IMR-90 (cell line): Measurements from ENCODE around the gene EFCC1. TPM values are rescaled to one million over a fixed set of nuclear protein-coding genes. Genes with fewer than 3 reads are reported as not detected.

Experiments used
- ATAC-seq: fragments of 200-7000 bp; cut with Tn5 transposase; 2 replicates; pipeline ENCODE4 v1.9.1; 2020; ENCODE audit warnings: low read depth, mild to moderate bottlenecking, moderate library complexity
- BruUV-seq: library from RNA; stranded (reverse); fragments of 400-500 nt; replicated peaks from 2 replicates; lab custom pipeline; 2021; lab: Mats Ljungman, UMichigan
- CTCF ChIA-PET: fragments of 300-600 bp; formaldehyde crosslinking; extraction: SDS; loops from one replicate; lab custom pipeline; 2021; ENCODE audit warnings: antibody characterized with exemption; lab: Yijun Ruan, JAX
- POLR2A ChIA-PET: fragments of 300-600 bp; sonication (Branson Sonifier 250); formaldehyde crosslinking; loops from one replicate; lab custom pipeline; 2022; ENCODE audit warnings: antibody characterized with exemption; ENCODE audit not compliant: unreplicated experiment; lab: Charles Lee
- DNase-seq: peaks from one replicate; pipeline ENCODE4 v3.0.0; 2013
- H2AFZ ChIP-seq: replicated peaks from 2 replicates; pipeline ENCODE3; 2013; ENCODE audit warnings: low read length, mild to moderate bottlenecking; ENCODE audit not compliant: poor library complexity
- H2AK5ac ChIP-seq: 2 replicates; pipeline ENCODE4 v1.6.1; 2013; ENCODE audit warnings: low read depth, low read length, inconsistent platforms
- H2AK9ac ChIP-seq: replicated peaks from 2 replicates; pipeline ENCODE3; 2013; ENCODE audit warnings: mild to moderate bottlenecking, low read depth, low read length, moderate library complexity; ENCODE audit not compliant: poor library complexity
- H2BK120ac ChIP-seq: 2 replicates; pipeline ENCODE4 v1.6.1; 2013; ENCODE audit warnings: low read depth, low read length, inconsistent platforms
- H2BK15ac ChIP-seq: 3 replicates; pipeline ENCODE4 v1.6.1; 2013; ENCODE audit warnings: low read depth, low read length, inconsistent platforms
- H2BK20ac ChIP-seq: 2 replicates; pipeline ENCODE4 v1.6.1; 2013; ENCODE audit warnings: low read depth, mild to moderate bottlenecking, inconsistent platforms, low read length, moderate library complexity
- H2BK5ac ChIP-seq: 2 replicates; pipeline ENCODE4 v1.6.1; 2013; ENCODE audit warnings: mild to moderate bottlenecking, low read depth, low read length, inconsistent platforms; ENCODE audit not compliant: poor library complexity, severe bottlenecking
- H3K14ac ChIP-seq: replicated peaks from 2 replicates; pipeline ENCODE4 v1.6.1; 2013; ENCODE audit warnings: low read depth, low read length, inconsistent platforms
- H3K18ac ChIP-seq: 2 replicates; pipeline ENCODE4 v1.6.1; 2013; ENCODE audit warnings: low read depth, low read length, control low read depth
- H3K23ac ChIP-seq: 2 replicates; pipeline ENCODE4 v1.6.1; 2013; ENCODE audit warnings: low read depth, low read length, inconsistent platforms
- H3K27ac ChIP-seq: 2 replicates; pipeline ENCODE4 v1.5.1; 2013; ENCODE audit warnings: mild to moderate bottlenecking, control low read depth, low read length; ENCODE audit not compliant: insufficient read depth
- H3K27me3 ChIP-seq: 2 replicates; pipeline ENCODE4 v1.6.1; 2013; ENCODE audit warnings: low read length; ENCODE audit not compliant: control insufficient read depth, insufficient read depth
- H3K36me3 ChIP-seq: 2 replicates; pipeline ENCODE4 v1.6.1; 2013; ENCODE audit warnings: low read length, mixed read lengths; ENCODE audit not compliant: control insufficient read depth, insufficient read depth
- H3K4ac ChIP-seq: 2 replicates; pipeline ENCODE4 v1.6.1; 2013; ENCODE audit warnings: low read depth, low read length, inconsistent platforms
- H3K4me1 ChIP-seq: 2 replicates; pipeline ENCODE4 v1.6.1; 2013; ENCODE audit warnings: low read length, mixed read lengths; ENCODE audit not compliant: control insufficient read depth, insufficient read depth
- H3K4me2 ChIP-seq: 2 replicates; pipeline ENCODE4 v1.6.1; 2013; ENCODE audit warnings: low read depth, mild to moderate bottlenecking, control low read depth, low read length, moderate library complexity
- H3K4me3 ChIP-seq: 2 replicates; pipeline ENCODE4 v1.5.1; 2013; ENCODE audit warnings: low read depth, mild to moderate bottlenecking, control low read depth, low read length, moderate library complexity; ENCODE audit not compliant: insufficient read depth
- H3K56ac ChIP-seq: 2 replicates; pipeline ENCODE4 v1.6.1; 2013; ENCODE audit warnings: low read length, inconsistent platforms; ENCODE audit not compliant: insufficient read depth; ENCODE audit errors: extremely low read depth
- H3K79me1 ChIP-seq, 2 experiments: 2 replicates each; pipeline ENCODE4 v1.6.1; 2013; ENCODE audit warnings: low read length in 2 of 2, inconsistent platforms in 1 of 2, low read depth in 1 of 2
- H3K9ac ChIP-seq: 2 replicates; pipeline ENCODE4 v1.6.1; 2013; ENCODE audit warnings: low read depth, low read length, control low read depth
- H3K9me1 ChIP-seq: 2 replicates; pipeline ENCODE4 v1.6.1; 2013; ENCODE audit warnings: low read length, inconsistent platforms; ENCODE audit not compliant: insufficient read depth
- H3K9me3 ChIP-seq: 2 replicates; pipeline ENCODE4 v1.6.1; 2013; ENCODE audit warnings: low read length; ENCODE audit not compliant: control insufficient read depth, insufficient read depth
- H4K20me1 ChIP-seq: 2 replicates; pipeline ENCODE4 v1.6.1; 2013; ENCODE audit warnings: low read length, inconsistent platforms; ENCODE audit not compliant: insufficient read depth
- H4K5ac ChIP-seq: 2 replicates; pipeline ENCODE4 v1.6.1; 2013; ENCODE audit warnings: mild to moderate bottlenecking, low read depth, low read length, control low read depth
- H4K8ac ChIP-seq, 2 experiments: 2 replicates each; pipeline ENCODE4 v1.6.1; 2013; ENCODE audit warnings: low read depth in 2 of 2, low read length in 2 of 2, control low read depth in 1 of 2, inconsistent platforms in 1 of 2
- H4K91ac ChIP-seq: 2 replicates; pipeline ENCODE4 v1.6.1; 2013; ENCODE audit warnings: low read depth, low read length, inconsistent platforms; ENCODE audit not compliant: insufficient read depth
- BHLHE40 ChIP-seq: fragments of 150-350 bp; IDR thresholded peaks from 2 replicates; pipeline ENCODE4 v1.6.1; 2016; ENCODE audit warnings: mild to moderate bottlenecking, low read depth, low read length
- CEBPB ChIP-seq: IDR thresholded peaks from 2 replicates; pipeline ENCODE4 v1.6.1; 2012; ENCODE audit warnings: low read depth, low read length, improper control_type of control experiment
- CHD1 ChIP-seq: IDR thresholded peaks from 2 replicates; pipeline ENCODE4 v1.6.1; 2012; ENCODE audit warnings: low read depth, low read length, improper control_type of control experiment
- FOS ChIP-seq: fragments of 150-350 bp; IDR thresholded peaks from 2 replicates; pipeline ENCODE4 v1.6.1; 2016; ENCODE audit warnings: low read depth, low read length
- MAFK ChIP-seq: IDR thresholded peaks from 2 replicates; pipeline ENCODE4 v1.6.1; 2012; ENCODE audit warnings: low read depth, low read length, improper control_type of control experiment
- MXI1 ChIP-seq: IDR thresholded peaks from 2 replicates; pipeline ENCODE4 v1.6.1; 2012; ENCODE audit warnings: low read depth, mild to moderate bottlenecking, low read length, moderate library complexity, borderline replicate concordance
- NFE2L2 ChIP-seq: fragments of 150-350 bp; IDR thresholded peaks from 2 replicates; pipeline ENCODE4 v1.6.1; 2016; ENCODE audit warnings: low read depth, mild to moderate bottlenecking, low read length
- POLR2A ChIP-seq: IDR thresholded peaks from 2 replicates; pipeline ENCODE4 v1.6.1; 2012; ENCODE audit warnings: mild to moderate bottlenecking, low read depth, low read length
- RCOR1 ChIP-seq: IDR thresholded peaks from 2 replicates; pipeline ENCODE4 v1.6.1; 2012; ENCODE audit warnings: mild to moderate bottlenecking, low read length, improper control_type of control experiment; ENCODE audit not compliant: insufficient replicate concordance
- RFX5 ChIP-seq: IDR thresholded peaks from 2 replicates; pipeline ENCODE4 v1.8.0; 2012; ENCODE audit warnings: low read depth, mild to moderate bottlenecking, low read length, moderate library complexity
- SMC3 ChIP-seq: fragments of 150-350 bp; IDR thresholded peaks from 2 replicates; pipeline ENCODE4 v1.6.1; 2016; ENCODE audit warnings: low read depth, mild to moderate bottlenecking, antibody characterized with exemption, low read length, moderate library complexity
- USF2 ChIP-seq: fragments of 150-350 bp; IDR thresholded peaks from 2 replicates; pipeline ENCODE4 v1.6.1; 2017; ENCODE audit warnings: mild to moderate bottlenecking, antibody characterized with exemption, low read length, low read depth
- WGBS, 2 experiments: methylation state at CpG; one replicate each; pipeline versions ENCODE4 v1.1.5 to v1.1.7; 2013; ENCODE audit warnings: missing lambda C conversion rate in 2 of 2; ENCODE audit not compliant: insufficient read length in 1 of 2; ENCODE audit errors: extremely low coverage in 2 of 2; 5-methylcytosine and 5-hydroxymethylcytosine counted together
- dilution Hi-C: fragments of 300-500 bp; cut with HindIII; formaldehyde crosslinking; loops from one replicate; pipeline ENCODE4 v1.14.3; 2018; ENCODE audit warnings: low sequenced_read_pairs; ENCODE audit not compliant: unreplicated experiment
- in situ Hi-C: fragments of 300-500 bp; cut with MboI; formaldehyde crosslinking; loops from 3 replicates; pipeline ENCODE4 v1.14.3; 2019; ENCODE audit warnings: low sequenced_read_pairs, inconsistent platforms, mixed read lengths
- intact Hi-C: fragments of 100-400 bp; cut with micrococcal nuclease; formaldehyde crosslinking; loops from 2 replicates; pipeline ENCODE4 v1.10.0; 2022
- polyA plus RNA-seq, 3 experiments: library from polyadenylated mRNA; depleted of rRNA; stranded (reverse); fragments of >200 nt; gene quantifications; 2 replicates each; pipeline ENCODE4 v1.2.3, GENCODE V29; 2012; ENCODE audit warnings: low replicate concordance in 1 of 3
- total RNA-seq: library from RNA; depleted of rRNA; stranded (reverse); fragments of >200 nt; gene quantifications from 2 replicates; pipeline ENCODE4 v1.2.3, GENCODE V29; 2012
- TF ChIP-seq, protein P1 (sequence below): conservative IDR thresholded peaks from 2 replicates; pipeline ENCODE4 v1.5.1; 2012; ENCODE audit warnings: mild to moderate bottlenecking, low read depth, low read length, improper control_type of control experiment
- TF ChIP-seq, protein P2 (sequence below): fragments of 150-350 bp; IDR thresholded peaks from 2 replicates; pipeline ENCODE4 v1.6.1; 2016; ENCODE audit warnings: low read depth, mild to moderate bottlenecking, low read length, moderate library complexity, borderline replicate concordance

Gene EFCC1
- total and polyA plus RNA-seq, 2 of the 4 experiments (the other 2 are of a cell fraction) = not detected

- Histone ChIP-seq H3K56ac (no peak overlapping the region), H3K4me3 (no peak overlapping the region), H3K79me1 (no peaks in the 10 kb centered on the region), H3K4me1 (no peaks in the 10 kb centered on the region), H3K23ac (no peak overlapping the region), H2BK120ac (no peak overlapping the region), H2AK5ac (no peak overlapping the region), H3K14ac (no peak overlapping the region), H2BK20ac (no peak overlapping the region), H3K4ac (no peak overlapping the region), H3K36me3 (no peaks in the 10 kb centered on the region), H2AK9ac (no peak overlapping the region), H3K9me1 (no peaks in the 10 kb centered on the region), H3K27ac (no peak overlapping the region), H3K18ac (no peak overlapping the region), H4K20me1 (no peaks in the 10 kb centered on the region), H2BK5ac (no peak overlapping the region), H3K9ac (no peak overlapping the region), H4K8ac (no peak overlapping the region), H4K5ac (no peak overlapping the region), H2AFZ (no peak overlapping the region), H3K9me3 (peaks cover 17% of the 10 kb centered on the region), H3K27me3 (peaks cover 25% of the 10 kb centered on the region), H2BK15ac (no peak overlapping the region), H4K91ac (no peak overlapping the region), H3K4me2 (no peak overlapping the region)
- no TSS peak for BruUV-seq
- ChIA-PET CTCF (no interaction called here), POLR2A (no interaction called here)
- intact Hi-C loops = no loop called here
- DNase-seq = no peak
- TF ChIP-seq NFE2L2 = no peak
- TF ChIP-seq CHD1 = no peak
- TF ChIP-seq RCOR1 = no peak
- no peak for TF ChIP-seq POLR2A
- no peak for TF ChIP-seq SMC3
- TF ChIP-seq, protein P1, sequence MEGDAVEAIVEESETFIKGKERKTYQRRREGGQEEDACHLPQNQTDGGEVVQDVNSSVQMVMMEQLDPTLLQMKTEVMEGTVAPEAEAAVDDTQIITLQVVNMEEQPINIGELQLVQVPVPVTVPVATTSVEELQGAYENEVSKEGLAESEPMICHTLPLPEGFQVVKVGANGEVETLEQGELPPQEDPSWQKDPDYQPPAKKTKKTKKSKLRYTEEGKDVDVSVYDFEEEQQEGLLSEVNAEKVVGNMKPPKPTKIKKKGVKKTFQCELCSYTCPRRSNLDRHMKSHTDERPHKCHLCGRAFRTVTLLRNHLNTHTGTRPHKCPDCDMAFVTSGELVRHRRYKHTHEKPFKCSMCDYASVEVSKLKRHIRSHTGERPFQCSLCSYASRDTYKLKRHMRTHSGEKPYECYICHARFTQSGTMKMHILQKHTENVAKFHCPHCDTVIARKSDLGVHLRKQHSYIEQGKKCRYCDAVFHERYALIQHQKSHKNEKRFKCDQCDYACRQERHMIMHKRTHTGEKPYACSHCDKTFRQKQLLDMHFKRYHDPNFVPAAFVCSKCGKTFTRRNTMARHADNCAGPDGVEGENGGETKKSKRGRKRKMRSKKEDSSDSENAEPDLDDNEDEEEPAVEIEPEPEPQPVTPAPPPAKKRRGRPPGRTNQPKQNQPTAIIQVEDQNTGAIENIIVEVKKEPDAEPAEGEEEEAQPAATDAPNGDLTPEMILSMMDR = no peak
- TF ChIP-seq FOS = no peak
- TF ChIP-seq MXI1 = no peak
- no peak for TF ChIP-seq CEBPB
- no peak for TF ChIP-seq USF2
- TF ChIP-seq, protein P2, sequence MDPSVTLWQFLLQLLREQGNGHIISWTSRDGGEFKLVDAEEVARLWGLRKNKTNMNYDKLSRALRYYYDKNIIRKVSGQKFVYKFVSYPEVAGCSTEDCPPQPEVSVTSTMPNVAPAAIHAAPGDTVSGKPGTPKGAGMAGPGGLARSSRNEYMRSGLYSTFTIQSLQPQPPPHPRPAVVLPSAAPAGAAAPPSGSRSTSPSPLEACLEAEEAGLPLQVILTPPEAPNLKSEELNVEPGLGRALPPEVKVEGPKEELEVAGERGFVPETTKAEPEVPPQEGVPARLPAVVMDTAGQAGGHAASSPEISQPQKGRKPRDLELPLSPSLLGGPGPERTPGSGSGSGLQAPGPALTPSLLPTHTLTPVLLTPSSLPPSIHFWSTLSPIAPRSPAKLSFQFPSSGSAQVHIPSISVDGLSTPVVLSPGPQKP = no peak
- no peak for TF ChIP-seq RFX5
- no peak for TF ChIP-seq MAFK
- TF ChIP-seq BHLHE40 = no peak
- in situ Hi-C loops = no loop called here
- ATAC-seq = no peak
- WGBS, 2 experiments = no CpG with 5 or more reads among the region's 6 CpGs
- dilution Hi-C loops = no loop called here
These were observed 46.4 kb downstream of the EFCC1 start for GRCh38 chr3:129047553-129047839.
